SK-N-DZ (cell line): ENCODE data around the gene INPP4A.

Experiments
- DNase-seq: peaks from one replicate; pipeline ENCODE4 v3.0.0-alpha.2; 2015; ENCODE audit warnings: low spot score

The INPP4A gene

GRCh38 chr2:98623657-98624056 is 179.0 kb downstream of the INPP4A start:
- DNase-seq = no peak

GRCh38 chr2:98632351-98632750 is 187.7 kb downstream of the INPP4A start:
- no peak for DNase-seq

- no peak for DNase-seq
These were observed 189.9 kb downstream of the INPP4A start for GRCh38 chr2:98634406-98635092.

- no peak for DNase-seq
These were observed 192.9 kb downstream of the INPP4A start for GRCh38 chr2:98637401-98638147.

- no peak for DNase-seq
These were observed 198.9 kb downstream of the INPP4A start for GRCh38 chr2:98643496-98644100.
